Activated CD4-positive, alpha-beta memory T cell treated with anti-CD3 and anti-CD28 coated beads, Interleukin-2, amount 10 ng/mL, durations not matched to agents 7 days and 5 days (primary cell): ENCODE results near the gene CEP89. TPM values are rescaled to one million over a fixed set of nuclear protein-coding genes. Genes with fewer than 3 reads are reported as not detected.
"Not testable (repeated sequence)": the region's sequence is repeated elsewhere in the genome, so short reads cannot be mapped to it uniquely, and the experiment has no call there.

Experiments used
- CTCF ChIA-PET: fragments of 350-600 bp; sonication (Branson Sonifier 250); formaldehyde crosslinking; loops from one replicate; lab custom pipeline; 2021; ENCODE audit warnings: antibody characterized with exemption, inconsistent platforms; lab: Charles Lee
- POLR2A ChIA-PET: fragments of 350-600 bp; sonication (Branson Sonifier 250); formaldehyde crosslinking; loops from one replicate; lab custom pipeline; 2021; ENCODE audit warnings: antibody characterized with exemption; lab: Charles Lee
- DNase-seq: peaks from one replicate; pipeline ENCODE4 v3.0.0-alpha.2; 2020
- H3K27ac Mint-ChIP-seq: one replicate; pipeline ENCODE4 v1.8.0; 2021; ENCODE audit warnings: mild to moderate bottlenecking, mixed read lengths
- H3K27me3 Mint-ChIP-seq: one replicate; pipeline ENCODE4 v1.8.0; 2021; ENCODE audit warnings: mixed read lengths
- H3K36me3 Mint-ChIP-seq: one replicate; pipeline ENCODE4 v1.8.0; 2021; ENCODE audit warnings: low read depth, mixed read lengths
- H3K4me1 Mint-ChIP-seq: one replicate; pipeline ENCODE4 v1.8.0; 2021; ENCODE audit warnings: mixed read lengths
- H3K4me3 Mint-ChIP-seq: one replicate; pipeline ENCODE4 v1.8.0; 2021; ENCODE audit warnings: mild to moderate bottlenecking, mixed read lengths
- H3K9me3 Mint-ChIP-seq: one replicate; pipeline ENCODE4 v1.8.0; 2021; ENCODE audit warnings: mixed read lengths
- total RNA-seq, 2 experiments: library from RNA; stranded (reverse); gene quantifications; one replicate each; pipeline ENCODE4 v1.2.3, GENCODE V29; 2021

The CEP89 gene
- total RNA-seq, 2 experiments from 2014 or later: 18.1 to 19.8 TPM

- DNase-seq: no peak
- ChIA-PET POLR2A (no interaction called here), CTCF (no interaction called here)
- no peaks in the 10 kb centered on the region for H3K36me3 Mint-ChIP-seq
- H3K9me3 Mint-ChIP-seq: no peaks in the 10 kb centered on the region
- no peaks in the 10 kb centered on the region for H3K4me1 Mint-ChIP-seq
- H3K4me3 Mint-ChIP-seq: no peak overlapping the region
- H3K27ac Mint-ChIP-seq: no peak overlapping the region
- no peaks in the 10 kb centered on the region for H3K27me3 Mint-ChIP-seq
Observed at GRCh38 chr19:32869966-32870573, 101.7 kb downstream of the CEP89 start.

GRCh38 chr19:32869369-32869965 is 102.3 kb downstream of the CEP89 start, which contains the start of gene SLC7A9:
Gene SLC7A9 (minus strand): TSS chr19:32869767. CDS start chr19:32868534, 1,233 bp downstream.
- POLR2A ChIA-PET: no interaction called here

GRCh38 chr19:32868206-32868950 is 103.4 kb downstream of the CEP89 start:
- H3K9me3 Mint-ChIP-seq: no peaks in the 10 kb centered on the region
- CTCF ChIA-PET: interaction anchor here (0.7 kb wide), 1 partner anchor 41 kb away, joined by 3 read pairs; no protein-coding TSS in a partner anchor
- no peak for DNase-seq
- POLR2A ChIA-PET: no interaction called here
- no peak overlapping the region for H3K27ac Mint-ChIP-seq
- no peaks in the 10 kb centered on the region for H3K27me3 Mint-ChIP-seq
- no peaks in the 10 kb centered on the region for H3K36me3 Mint-ChIP-seq
- H3K4me1 Mint-ChIP-seq: no peaks in the 10 kb centered on the region
- H3K4me3 Mint-ChIP-seq: no peak overlapping the region

More at GRCh38 chr19:32869369-32869965, 102.3 kb downstream of the CEP89 start, which contains the start of gene SLC7A9:
- Mint-ChIP-seq H3K4me3 (no peak within 1 kb of the TSS), H3K27me3 (no peaks in the 10 kb centered on the region), H3K27ac (no peak within 1 kb of the TSS), H3K9me3 (no peaks in the 10 kb centered on the region), H3K36me3 (no peaks in the 10 kb centered on the region), H3K4me1 (no peaks in the 10 kb centered on the region)
- no peak for DNase-seq
- CTCF ChIA-PET: no interaction called here

GRCh38 chr19:32867436-32867835 is 104.3 kb downstream of the CEP89 start:
- H3K4me3 Mint-ChIP-seq, DNase-seq, H3K4me1 Mint-ChIP-seq, CTCF ChIA-PET, H3K27ac Mint-ChIP-seq, H3K9me3 Mint-ChIP-seq, POLR2A ChIA-PET, H3K27me3 Mint-ChIP-seq, H3K36me3 Mint-ChIP-seq: not testable (repeated sequence)

GRCh38 chr19:32866564-32867265 is 105.0 kb downstream of the CEP89 start:
- ChIA-PET POLR2A (interaction anchor here (1.0 kb wide), 1 partner anchor 18 kb away, joined by 3 read pairs; no protein-coding TSS in a partner anchor), CTCF (no interaction called here)
- H3K36me3 Mint-ChIP-seq: no peaks in the 10 kb centered on the region
- H3K27me3 Mint-ChIP-seq: no peaks in the 10 kb centered on the region
- H3K9me3 Mint-ChIP-seq: no peaks in the 10 kb centered on the region
- no peak for DNase-seq
- no peaks in the 10 kb centered on the region for H3K4me1 Mint-ChIP-seq
- no peak overlapping the region for H3K27ac Mint-ChIP-seq
- no peak overlapping the region for H3K4me3 Mint-ChIP-seq

GRCh38 chr19:32866061-32866460 is 105.7 kb downstream of the CEP89 start:
- no peaks in the 10 kb centered on the region for H3K9me3 Mint-ChIP-seq
- no peaks in the 10 kb centered on the region for H3K27me3 Mint-ChIP-seq
- H3K4me1 Mint-ChIP-seq: no peaks in the 10 kb centered on the region
- no peak for DNase-seq
- no peak overlapping the region for H3K4me3 Mint-ChIP-seq
- POLR2A ChIA-PET: interaction anchor here (1.0 kb wide), 1 partner anchor 18 kb away, joined by 3 read pairs; no protein-coding TSS in a partner anchor
- CTCF ChIA-PET: no interaction called here
- no peak overlapping the region for H3K27ac Mint-ChIP-seq
- no peaks in the 10 kb centered on the region for H3K36me3 Mint-ChIP-seq

GRCh38 chr19:32865326-32865725 is 106.4 kb downstream of the CEP89 start:
- CTCF ChIA-PET: no interaction called here
- POLR2A ChIA-PET: interaction anchor here (1.0 kb wide), 1 partner anchor 19 kb away, joined by 3 read pairs; no protein-coding TSS in a partner anchor

GRCh38 chr19:32864318-32865007 is 107.3 kb downstream of the CEP89 start:
- no peak for DNase-seq
- Mint-ChIP-seq H3K9me3 (no peaks in the 10 kb centered on the region), H3K27ac (no peak overlapping the region), H3K4me3 (no peak overlapping the region), H3K36me3 (no peaks in the 10 kb centered on the region), H3K4me1 (no peaks in the 10 kb centered on the region), H3K27me3 (no peaks in the 10 kb centered on the region)
- POLR2A ChIA-PET: no interaction called here
- CTCF ChIA-PET: no interaction called here

More at GRCh38 chr19:32865326-32865725, 106.4 kb downstream of the CEP89 start:
- Mint-ChIP-seq H3K27ac (no peak overlapping the region), H3K27me3 (no peaks in the 10 kb centered on the region), H3K36me3 (no peaks in the 10 kb centered on the region), H3K4me1 (no peaks in the 10 kb centered on the region), H3K9me3 (no peaks in the 10 kb centered on the region), H3K4me3 (no peak overlapping the region)
- no peak for DNase-seq

- DNase-seq: no peak
- Mint-ChIP-seq H3K36me3 (no peaks in the 10 kb centered on the region), H3K27ac (no peak overlapping the region), H3K27me3 (no peaks in the 10 kb centered on the region), H3K9me3 (no peaks in the 10 kb centered on the region), H3K4me3 (no peak overlapping the region), H3K4me1 (no peaks in the 10 kb centered on the region)
- POLR2A ChIA-PET: no interaction called here
- CTCF ChIA-PET: no interaction called here
Observed at GRCh38 chr19:32863841-32864240, 107.9 kb downstream of the CEP89 start.

GRCh38 chr19:32863301-32863700 is 108.5 kb downstream of the CEP89 start:
- Mint-ChIP-seq H3K36me3 (no peaks in the 10 kb centered on the region), H3K9me3 (no peaks in the 10 kb centered on the region), H3K4me1 (no peaks in the 10 kb centered on the region), H3K4me3 (no peak overlapping the region), H3K27ac (no peak overlapping the region), H3K27me3 (no peaks in the 10 kb centered on the region)
- CTCF ChIA-PET: no interaction called here
- POLR2A ChIA-PET: no interaction called here
- no peak for DNase-seq

- Mint-ChIP-seq H3K36me3 (no peaks in the 10 kb centered on the region), H3K4me1 (no peaks in the 10 kb centered on the region), H3K4me3 (no peak overlapping the region), H3K9me3 (no peaks in the 10 kb centered on the region), H3K27ac (no peak overlapping the region), H3K27me3 (no peaks in the 10 kb centered on the region)
- no peak for DNase-seq
- ChIA-PET CTCF (no interaction called here), POLR2A (no interaction called here)
Observed at GRCh38 chr19:32862741-32863140, 109.0 kb downstream of the CEP89 start.

GRCh38 chr19:32862173-32862572 is 109.6 kb downstream of the CEP89 start:
- H3K36me3 Mint-ChIP-seq: no peaks in the 10 kb centered on the region
- no peak for DNase-seq

More at GRCh38 chr19:32862173-32862572, 109.6 kb downstream of the CEP89 start:
- CTCF ChIA-PET: no interaction called here
- H3K4me1 Mint-ChIP-seq: no peaks in the 10 kb centered on the region
- no peaks in the 10 kb centered on the region for H3K9me3 Mint-ChIP-seq
- POLR2A ChIA-PET: no interaction called here
- no peaks in the 10 kb centered on the region for H3K27me3 Mint-ChIP-seq
- no peak overlapping the region for H3K4me3 Mint-ChIP-seq
- no peak overlapping the region for H3K27ac Mint-ChIP-seq
